ENCODE measurements around the gene BAIAP2L2. TPM values are rescaled to one million over a fixed set of nuclear protein-coding genes. Genes with fewer than 3 reads are reported as not detected.

BAIAP2L2 gene
- total RNA-seq, 1 donor from 2014 or later = 0.64 TPM

DNA sequence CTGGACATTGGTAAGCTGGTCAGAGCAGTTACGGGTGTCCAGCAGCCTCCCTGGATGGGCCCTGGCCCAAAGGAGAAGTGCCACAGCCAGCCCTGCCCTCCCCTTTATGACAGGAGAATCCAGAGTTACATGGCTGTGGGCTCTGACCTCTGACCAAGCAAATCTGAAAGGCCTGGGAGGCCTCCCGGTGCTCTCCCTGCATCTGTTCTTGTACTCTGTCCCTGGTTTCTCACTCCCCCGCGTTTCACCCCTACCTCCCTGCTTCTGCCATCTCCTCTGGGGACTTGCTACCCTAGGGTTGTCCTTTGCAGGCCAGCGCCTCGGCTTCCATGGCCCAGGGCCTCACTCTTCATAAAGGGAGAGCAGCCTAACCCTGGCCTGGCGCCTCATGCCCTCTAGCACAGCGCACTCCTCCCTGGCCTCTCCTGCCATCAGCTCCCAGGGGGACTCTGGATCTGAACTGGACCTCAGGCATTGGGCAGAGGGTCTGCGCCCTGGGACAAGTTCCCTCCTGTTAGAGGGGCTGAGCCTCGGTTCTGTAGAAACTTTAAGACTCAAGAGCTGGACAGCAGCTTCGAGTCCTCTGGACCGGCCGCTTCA lies 42.6 kb downstream of the BAIAP2L2 start:
- H3K4me1 Mint-ChIP-seq = peaks cover 2% of the 10 kb centered on the region
- ATAC-seq (ENCODE audit: low read depth) (no peak), DNase-seq (no peak)
- CTCF ChIA-PET = no interaction called here
- no peaks in the 10 kb centered on the region for H3K9me3 Mint-ChIP-seq
- TF ChIP-seq CTCF (IDR thresholded peaks at IDR 0.05) = no peak
- no peak overlapping the region for H3K4me3 Mint-ChIP-seq
- POLR2A ChIA-PET = no interaction called here
- H3K27me3 Mint-ChIP-seq = no peaks in the 10 kb centered on the region
- peaks cover 80% of the 10 kb centered on the region for H3K36me3 Mint-ChIP-seq (ENCODE audit: low read depth)
- intact Hi-C loops (cut with micrococcal nuclease) = no loop called here
- no peak overlapping the region for H3K27ac Mint-ChIP-seq

GRCh38 chr22:38067028-38067415 lies 43.5 kb downstream of the BAIAP2L2 start:
- ChIA-PET CTCF (no interaction called here), POLR2A (no interaction called here)
- Mint-ChIP-seq H3K9me3 (no peaks in the 10 kb centered on the region), H3K4me3 (no peak overlapping the region), H3K4me1 (peaks cover 6% of the 10 kb centered on the region), H3K36me3 (ENCODE audit: low read depth) (peaks cover 75% of the 10 kb centered on the region), H3K27me3 (no peaks in the 10 kb centered on the region), H3K27ac (no peak overlapping the region)
- ATAC-seq (ENCODE audit: low read depth) = no peak
- DNase-seq = no peak
- intact Hi-C loops (cut with micrococcal nuclease) = no loop called here
- TF ChIP-seq CTCF (IDR thresholded peaks at IDR 0.05) = no peak

DNA sequence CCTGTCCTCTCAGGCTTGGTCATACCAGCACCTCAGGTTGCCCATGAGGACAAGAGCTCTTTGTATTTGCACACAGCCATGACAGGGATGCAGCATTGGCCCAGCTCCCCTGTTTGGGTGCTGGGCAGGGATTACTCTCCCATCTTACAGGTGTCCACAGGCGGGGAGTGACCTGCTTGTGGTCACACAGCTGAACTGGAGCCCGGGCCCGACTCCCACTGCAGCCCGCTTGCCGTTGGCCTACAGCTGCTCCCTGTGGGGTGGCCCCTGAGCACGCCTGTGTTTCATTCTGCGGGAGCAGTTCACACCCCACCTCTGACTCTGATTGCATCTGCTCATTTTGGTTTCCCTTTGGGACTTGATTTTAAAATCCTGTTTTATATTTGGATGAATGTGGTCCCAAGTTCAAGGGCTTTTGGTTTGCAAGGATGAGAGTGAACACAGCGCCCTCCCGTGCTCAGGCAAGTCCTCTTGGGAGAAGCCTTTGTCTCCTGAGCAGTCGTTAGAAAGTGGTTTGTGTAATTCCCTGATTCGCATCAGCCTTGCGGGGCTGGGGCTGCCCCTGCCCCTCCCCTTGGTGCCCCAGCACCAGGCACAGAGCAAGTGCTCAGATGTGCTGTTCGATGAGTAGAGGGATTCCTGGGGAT lies 44.0 kb downstream of the BAIAP2L2 start:
- no peaks in the 10 kb centered on the region for H3K9me3 Mint-ChIP-seq
- intact Hi-C loops (cut with micrococcal nuclease) = no loop called here
- DNase-seq (no peak), ATAC-seq (ENCODE audit: low read depth) (no peak)
- ChIA-PET POLR2A (no interaction called here), CTCF (interaction anchor here (1.7 kb wide), 1 partner anchor 14 kb away, joined by 7 read pairs; no protein-coding TSS in a partner anchor)
- no peak overlapping the region for H3K27ac Mint-ChIP-seq
- no peaks in the 10 kb centered on the region for H3K27me3 Mint-ChIP-seq
- TF ChIP-seq CTCF (IDR thresholded peaks at IDR 0.05) = no peak
- H3K4me3 Mint-ChIP-seq = no peak overlapping the region
- peaks cover 76% of the 10 kb centered on the region for H3K36me3 Mint-ChIP-seq (ENCODE audit: low read depth)
- H3K4me1 Mint-ChIP-seq = peaks cover 6% of the 10 kb centered on the region

DNA sequence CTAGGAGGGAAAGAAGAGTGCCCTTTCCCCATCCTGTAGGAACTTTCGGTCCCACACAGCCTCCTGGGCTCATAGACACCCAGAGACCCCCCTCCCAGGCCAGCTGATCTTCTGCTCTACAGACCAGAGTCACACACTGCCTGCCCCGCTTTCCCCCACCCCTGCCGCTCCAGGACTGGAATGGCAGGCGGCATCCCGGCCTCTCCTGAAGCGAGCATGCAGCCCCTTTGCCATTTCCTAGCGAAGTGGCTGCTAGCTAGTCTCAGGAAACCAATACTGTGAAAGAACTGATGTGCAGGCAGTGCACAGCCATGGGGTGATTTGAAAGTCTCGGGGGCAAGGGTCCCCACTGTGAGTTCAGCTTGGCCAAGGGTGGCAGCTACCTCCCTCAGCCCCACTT lies 44.9 kb downstream of the BAIAP2L2 start:
- H3K4me1 Mint-ChIP-seq = peaks cover 6% of the 10 kb centered on the region
- no peaks in the 10 kb centered on the region for H3K9me3 Mint-ChIP-seq
- CTCF ChIA-PET = interaction anchor here (1.7 kb wide), 1 partner anchor 13 kb away, joined by 7 read pairs; no protein-coding TSS in a partner anchor
- TF ChIP-seq CTCF (IDR thresholded peaks at IDR 0.05) = no peak
- intact Hi-C loops (cut with micrococcal nuclease) = no loop called here
- no peak overlapping the region for H3K27ac Mint-ChIP-seq
- no peaks in the 10 kb centered on the region for H3K27me3 Mint-ChIP-seq
- DNase-seq (no peak), ATAC-seq (ENCODE audit: low read depth) (no peak)
- H3K4me3 Mint-ChIP-seq = no peak overlapping the region
- POLR2A ChIA-PET = no interaction called here
- peaks cover 66% of the 10 kb centered on the region for H3K36me3 Mint-ChIP-seq (ENCODE audit: low read depth)

DNA sequence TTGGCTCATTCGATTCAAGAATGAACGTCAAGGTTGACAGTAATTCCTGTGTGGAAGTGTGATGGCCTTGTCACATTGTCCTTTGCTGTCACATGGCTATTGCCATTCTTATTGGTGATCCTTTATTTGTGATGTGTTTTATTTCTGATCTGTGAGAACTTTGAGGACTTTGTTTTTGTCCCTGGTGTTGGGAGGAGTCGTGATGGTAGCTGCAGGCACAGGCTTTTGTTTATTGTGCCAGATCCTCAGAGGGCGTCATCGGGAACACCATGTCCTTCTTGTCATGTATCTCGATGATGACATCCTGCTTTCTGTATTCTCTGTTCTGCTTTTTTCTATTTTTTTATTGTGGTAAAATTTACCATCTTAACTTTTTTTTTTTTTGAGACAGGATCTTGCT lies 47.7 kb downstream of the BAIAP2L2 start:
- no peaks in the 10 kb centered on the region for H3K27me3 Mint-ChIP-seq
- H3K4me3 Mint-ChIP-seq = no peak overlapping the region
- POLR2A ChIA-PET = no interaction called here
- no peak for ATAC-seq (ENCODE audit: low read depth)
- H3K4me1 Mint-ChIP-seq = peaks cover 10% of the 10 kb centered on the region
- H3K27ac Mint-ChIP-seq = no peak overlapping the region
- CTCF ChIA-PET = no interaction called here
- H3K9me3 Mint-ChIP-seq = no peaks in the 10 kb centered on the region
- intact Hi-C loops (cut with micrococcal nuclease) = no loop called here
- H3K36me3 Mint-ChIP-seq (ENCODE audit: low read depth) = peaks cover 60% of the 10 kb centered on the region
- no peak for TF ChIP-seq CTCF (IDR thresholded peaks at IDR 0.05)
- no peak for DNase-seq
